Activated effector memory CD4-positive, alpha-beta T cell treated with Interleukin-2 at 50 U/mL for 16 hours (primary cell): ENCODE results near the gene SLC23A2.
"Not testable (repeated sequence)": the region's sequence is repeated elsewhere in the genome, so short reads cannot be mapped to it uniquely, and the experiment has no call there.

Experiments used
- DNase-seq: peaks from one replicate; pipeline ENCODE4 v3.0.0-alpha.2; 2020

Gene SLC23A2

GRCh38 chr20:4926531-4927156 is 74.7 kb downstream of the SLC23A2 start:
- DNase-seq = no peak

DNA sequence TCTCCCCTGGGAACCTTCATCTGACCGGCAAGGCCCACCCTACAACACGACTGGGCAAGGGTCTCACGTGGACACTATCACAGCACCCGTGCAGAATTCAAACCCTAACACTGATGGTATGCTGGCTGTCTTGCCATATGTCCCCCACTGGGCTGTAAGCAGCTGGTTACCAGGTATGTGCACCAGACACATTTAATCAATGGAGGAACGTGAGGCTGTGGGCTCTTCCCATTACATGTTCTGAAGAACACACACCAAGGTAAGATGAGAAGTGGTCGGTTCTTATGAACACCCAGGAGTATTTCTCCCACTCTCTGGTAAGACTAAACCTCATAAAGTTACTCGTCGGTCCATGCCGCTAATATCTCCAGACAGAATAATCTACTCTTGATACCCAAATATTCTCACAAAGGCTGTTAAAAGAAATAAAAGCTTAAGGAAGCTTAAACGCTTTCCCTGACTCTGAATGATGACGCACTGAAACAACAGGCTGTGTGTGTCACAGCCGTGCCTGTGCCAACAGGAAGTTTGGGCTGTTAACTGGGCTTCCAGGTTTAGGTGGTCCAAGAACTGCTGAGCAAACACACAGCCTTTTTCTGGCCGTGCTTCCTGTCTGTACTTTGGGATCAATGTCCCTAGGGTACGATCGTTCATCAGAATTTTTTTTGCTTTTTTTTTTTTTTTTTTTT is 75.3 kb downstream of the SLC23A2 start:
- DNase-seq = no peak

DNA sequence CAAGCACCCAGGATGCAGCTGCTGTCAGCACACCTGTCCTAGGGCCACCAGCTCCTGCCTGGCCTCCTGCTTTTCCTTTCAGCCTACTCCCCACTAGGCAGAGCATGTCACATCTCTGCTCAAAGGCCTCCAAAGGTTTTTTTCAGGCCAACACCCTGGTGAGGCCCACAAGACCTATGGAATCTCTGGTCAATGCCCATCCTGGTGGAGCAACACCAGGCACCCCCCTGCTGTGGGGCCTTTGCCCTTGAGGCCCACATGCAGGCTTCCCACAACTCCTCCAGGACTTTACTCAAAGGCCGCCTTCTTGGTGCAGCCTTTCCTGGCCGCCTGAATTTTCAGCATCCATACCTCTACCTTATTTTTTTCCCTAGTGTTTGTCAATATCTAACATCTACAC is 76.9 kb downstream of the SLC23A2 start:
- no peak for DNase-seq

DNA sequence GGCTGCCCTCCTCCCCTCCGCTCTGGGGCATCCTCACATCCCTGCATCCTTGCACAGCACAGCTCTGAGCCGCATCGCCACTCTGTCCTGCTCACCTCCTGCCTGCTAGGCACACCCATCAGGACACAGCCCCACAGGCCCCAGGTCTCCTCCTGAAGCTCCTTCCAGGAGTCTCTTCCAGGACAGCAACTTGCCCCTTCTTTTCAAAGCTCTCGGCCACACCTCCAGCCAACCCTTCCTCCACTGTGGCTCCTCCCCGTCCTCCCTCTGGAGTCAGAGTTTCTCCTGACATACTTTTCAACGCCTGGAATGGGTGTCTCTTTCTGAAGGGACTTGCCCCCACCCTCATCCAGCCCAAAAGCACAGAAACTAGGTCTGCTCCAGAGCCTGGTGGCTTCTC is 77.3 kb downstream of the SLC23A2 start:
- no peak for DNase-seq

DNA sequence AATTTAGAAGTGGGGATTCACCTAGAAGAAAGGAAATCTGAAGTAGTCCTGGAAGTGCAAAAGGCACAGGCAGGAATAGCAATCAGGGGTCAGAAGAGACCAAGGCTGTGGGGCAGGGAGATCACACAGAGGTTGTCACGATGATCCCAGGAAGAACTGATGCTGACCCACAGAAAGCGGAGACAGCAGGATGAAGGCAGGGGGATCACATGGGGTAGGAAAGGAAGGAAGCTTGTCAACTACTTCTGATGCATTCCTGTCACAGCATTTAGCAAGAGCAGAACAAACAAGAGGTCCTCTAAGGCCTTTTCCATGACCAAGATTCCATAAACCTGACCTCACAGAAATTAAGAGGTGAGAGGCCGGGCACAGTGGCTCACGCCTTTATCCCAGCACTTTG is 79.1 kb downstream of the SLC23A2 start:
- DNase-seq = no peak

DNA sequence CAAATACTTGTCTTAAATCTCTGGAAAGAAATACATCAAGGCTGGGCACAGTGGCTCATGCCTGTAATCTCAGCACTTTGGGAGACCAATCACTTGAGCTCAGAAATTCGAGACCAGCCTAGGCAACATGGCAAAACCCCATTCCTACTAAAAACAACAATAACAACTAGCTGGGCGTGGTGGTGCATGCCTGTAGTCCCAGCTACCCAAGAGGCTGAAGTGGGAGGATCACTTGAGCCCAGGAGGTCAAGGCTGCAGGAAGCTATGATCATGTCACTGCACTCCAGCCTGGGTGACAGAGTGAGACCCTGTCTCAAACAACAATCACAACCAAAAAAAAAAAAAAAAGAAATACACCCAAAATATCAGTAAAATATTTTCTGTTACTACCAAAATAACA is 80.0 kb downstream of the SLC23A2 start:
- not testable (repeated sequence) for DNase-seq

GRCh38 chr20:4920655-4921054 is 80.7 kb downstream of the SLC23A2 start:
- DNase-seq = no peak

- DNase-seq = no peak
These were observed 81.2 kb downstream of the SLC23A2 start for GRCh38 chr20:4920131-4920530.

GRCh38 chr20:4919047-4919704 is 82.1 kb downstream of the SLC23A2 start:
- DNase-seq = no peak

DNA sequence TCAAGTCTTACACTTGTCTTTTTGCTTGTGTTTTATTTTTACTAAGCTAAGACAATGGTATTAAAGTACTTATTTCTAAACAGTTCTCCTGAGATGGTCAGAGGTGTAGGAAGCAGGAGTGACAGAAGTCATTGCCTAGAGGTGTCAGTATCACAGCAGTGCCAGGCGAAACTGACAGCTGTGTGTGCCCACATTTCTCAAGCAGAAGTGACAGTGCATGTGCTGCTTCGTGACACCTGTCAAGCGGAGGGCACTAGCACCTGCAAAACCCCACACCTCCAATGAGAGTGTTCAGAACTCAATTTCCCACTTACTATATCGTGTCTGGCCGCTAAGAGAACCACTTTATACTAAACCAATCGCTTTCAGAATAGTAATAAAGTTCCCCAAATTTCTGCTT is 82.8 kb downstream of the SLC23A2 start:
- DNase-seq = no peak

DNA sequence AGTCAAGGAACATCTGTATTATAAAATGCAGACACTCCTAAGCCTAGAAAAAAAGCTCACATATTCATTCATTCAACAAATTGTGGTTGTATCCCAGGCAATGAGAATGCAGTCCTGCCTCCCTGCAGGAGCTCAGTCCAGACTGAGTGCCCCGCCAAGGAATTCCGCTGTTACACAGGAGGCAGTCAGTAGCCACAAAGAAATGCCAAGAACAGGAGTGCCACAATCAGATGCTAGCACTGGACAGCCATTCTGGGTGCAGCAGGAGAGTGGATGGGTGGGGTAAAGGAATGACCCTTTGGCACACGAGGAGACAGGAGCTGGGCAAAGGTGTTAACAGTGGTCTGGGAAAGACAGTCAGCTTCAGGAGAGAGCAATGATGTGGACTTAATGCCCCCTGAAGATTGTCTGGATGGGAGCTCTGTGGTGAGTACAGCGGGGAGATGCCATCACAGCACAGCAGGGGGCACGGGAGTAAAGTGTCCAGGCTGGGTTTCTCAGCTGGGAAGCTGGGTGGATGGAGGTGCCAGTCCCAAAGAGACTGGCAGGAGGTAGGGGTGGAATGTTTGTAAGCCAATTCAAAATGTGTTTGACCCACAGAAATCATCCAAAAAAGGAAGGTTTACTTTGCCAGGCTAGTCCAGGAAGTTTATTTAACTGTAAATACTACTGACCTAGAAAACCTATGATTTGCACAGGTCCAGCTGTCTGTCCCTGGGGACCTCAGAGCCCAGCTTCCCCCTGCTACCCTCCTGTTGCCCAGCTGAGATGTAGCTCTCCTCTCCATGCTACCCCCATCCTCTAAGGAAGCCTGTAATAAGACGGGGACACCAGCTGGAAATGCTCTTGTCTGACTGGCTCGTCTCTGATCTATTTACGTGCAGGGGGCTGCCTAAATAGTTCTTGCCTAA is 84.1 kb downstream of the SLC23A2 start:
- no peak for DNase-seq

GRCh38 chr20:4913147-4913546 is 88.2 kb downstream of the SLC23A2 start:
- DNase-seq = no peak

- no peak for DNase-seq
These were observed 88.7 kb downstream of the SLC23A2 start for GRCh38 chr20:4912380-4913142.

DNA sequence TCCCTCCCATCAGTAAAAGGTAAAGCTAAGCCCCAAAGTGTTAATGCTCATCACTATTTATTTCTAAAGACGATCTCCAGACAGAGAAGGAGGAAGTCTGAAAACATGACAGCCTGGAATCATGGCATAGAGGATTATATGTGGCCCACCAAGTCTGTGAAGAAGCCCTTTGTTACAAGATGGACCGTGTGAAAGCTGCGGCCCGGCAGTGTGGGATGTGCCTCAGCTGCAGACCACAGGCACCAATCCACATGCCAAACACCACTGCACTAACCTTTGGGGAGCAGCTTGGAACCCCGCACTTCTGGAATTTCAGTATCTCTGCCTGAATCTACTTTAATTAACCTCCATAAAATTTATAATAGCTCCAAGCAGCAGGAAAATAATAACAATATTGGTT is 90.4 kb downstream of the SLC23A2 start:
- no peak for DNase-seq

DNA sequence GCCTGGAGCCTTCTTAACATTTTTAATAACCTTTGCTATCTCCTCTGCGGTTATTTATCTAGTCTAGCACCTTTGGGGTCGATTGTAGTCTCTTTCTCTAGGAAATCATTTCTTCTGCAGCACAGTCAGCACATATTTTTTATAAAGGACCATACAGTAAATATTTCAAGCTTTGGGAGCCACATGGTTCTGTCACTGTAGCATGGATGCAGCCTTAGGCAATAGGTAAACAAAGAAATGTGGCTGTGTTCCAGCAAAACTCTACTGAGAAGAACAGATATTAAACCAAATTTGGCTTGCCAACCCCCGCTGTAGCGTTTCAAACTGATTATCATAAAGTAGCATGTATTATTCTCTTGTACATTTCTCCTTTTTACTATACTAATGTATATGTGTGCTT is 95.7 kb downstream of the SLC23A2 start:
- no peak for DNase-seq

- DNase-seq = no peak
These were observed 96.1 kb downstream of the SLC23A2 start for GRCh38 chr20:4905195-4905594.

GRCh38 chr20:4904127-4904860 is 97.0 kb downstream of the SLC23A2 start:
- no peak for DNase-seq

DNA sequence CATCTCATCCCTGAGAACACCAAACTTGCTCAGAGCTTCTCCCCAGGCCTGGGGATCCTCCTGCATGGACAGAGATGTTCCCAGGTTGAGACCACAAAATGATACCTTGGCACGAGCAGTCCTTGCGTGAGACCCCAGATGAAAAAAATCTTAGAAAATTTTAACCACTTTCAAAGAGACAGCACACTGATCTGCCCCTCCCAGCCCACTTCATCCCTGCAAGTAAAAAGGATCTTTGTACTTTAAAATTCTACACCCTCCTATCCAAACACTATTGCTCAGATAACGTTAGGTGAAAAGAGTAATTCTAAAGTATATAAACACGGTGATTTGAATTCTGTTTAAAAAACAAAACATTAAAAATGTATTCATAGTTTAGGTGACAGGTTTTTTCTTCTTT is 98.5 kb downstream of the SLC23A2 start:
- no peak for DNase-seq

DNA sequence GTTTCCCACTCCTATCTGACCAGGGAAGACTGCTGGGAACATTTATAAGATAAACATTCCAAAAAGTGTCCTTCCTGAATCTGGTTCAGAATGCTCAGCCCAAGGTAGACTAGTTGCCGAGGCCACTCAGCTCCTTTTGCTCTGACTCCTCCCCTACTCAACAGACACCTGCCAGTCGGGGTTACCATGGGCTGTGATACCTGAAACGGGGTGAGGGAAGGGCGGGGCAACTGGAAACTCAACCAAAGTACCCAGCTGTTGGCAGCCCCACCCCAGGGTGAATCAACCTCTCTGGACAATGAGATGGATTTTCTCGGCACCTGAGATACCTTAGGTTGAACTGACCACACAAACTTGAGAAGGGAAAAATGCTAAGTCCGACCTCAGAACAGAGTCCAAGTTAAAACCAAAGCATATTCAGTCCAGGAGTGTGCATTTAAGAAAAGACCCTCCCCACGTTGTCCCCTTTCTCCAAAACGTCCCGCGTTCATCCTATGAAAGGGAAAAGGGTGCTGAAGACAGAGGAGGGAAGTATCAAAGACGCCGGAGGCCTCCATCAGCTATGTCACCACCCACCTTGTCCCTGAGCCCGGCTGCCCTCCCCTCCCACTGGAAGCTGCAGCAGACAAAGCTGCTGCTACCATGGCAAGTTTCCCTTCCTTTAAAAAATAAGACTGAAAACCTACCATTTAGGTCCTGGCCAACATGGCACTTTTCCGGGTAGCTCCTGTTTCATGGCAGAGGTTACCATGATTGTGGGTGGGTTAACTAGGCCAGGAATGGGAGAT is 100.1 kb downstream of the SLC23A2 start:
- DNase-seq = no peak

DNA sequence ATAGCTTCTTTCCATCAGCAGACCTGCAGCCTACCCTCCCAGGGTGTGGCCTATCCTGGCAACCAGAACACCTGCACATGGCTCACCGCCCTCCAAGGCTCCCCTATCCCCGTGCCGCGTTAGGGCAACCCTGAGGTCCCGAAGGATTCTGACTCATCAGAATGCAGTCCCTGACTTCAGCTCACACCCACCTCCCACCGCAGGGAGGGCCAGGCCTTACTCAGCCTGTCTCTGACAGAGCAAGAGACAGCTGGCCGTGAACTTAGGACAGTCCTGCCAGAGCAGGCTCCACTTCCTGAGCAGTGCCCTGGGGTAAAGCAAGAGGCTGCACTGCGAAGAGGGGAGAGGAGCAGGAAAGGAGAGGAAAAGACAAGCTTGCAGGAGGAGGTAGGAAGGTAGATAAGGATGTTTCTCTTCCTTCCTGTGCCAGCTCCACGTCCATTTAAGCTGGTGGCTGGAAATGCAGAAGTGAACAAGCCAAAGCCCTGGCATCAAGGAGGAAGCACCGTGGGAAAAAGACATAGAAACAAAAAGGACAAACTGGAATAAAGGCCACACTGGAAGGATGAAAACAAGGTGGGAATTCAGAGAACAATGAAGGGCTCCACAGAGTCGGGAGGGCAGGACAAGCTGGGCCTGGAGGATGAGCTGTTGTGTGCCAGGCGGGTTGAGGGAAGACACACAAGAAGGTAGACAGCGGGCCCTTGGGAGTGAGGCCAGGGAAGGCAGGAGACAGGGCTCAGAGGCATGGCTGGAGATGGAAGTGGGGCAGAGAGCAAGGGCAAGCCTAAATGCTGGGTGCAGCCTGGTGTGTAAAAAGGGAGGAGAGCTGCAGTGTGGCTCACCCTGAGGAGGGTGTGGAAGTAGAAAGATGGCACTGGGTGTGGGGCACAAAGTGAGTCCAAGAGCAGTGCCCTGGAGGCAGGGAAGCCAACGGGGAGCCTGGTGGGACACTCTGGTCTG is 102.7 kb downstream of the SLC23A2 start:
- no peak for DNase-seq
